GM12891 (cell line): ENCODE measurements around the gene MRPL49.

Source experiments
- POLR2A ChIP-seq: IDR thresholded peaks from 2 replicates; pipeline ENCODE4 v1.6.1; 2011; ENCODE audit warnings: low read depth, low read length, control low read depth
- POLR2AphosphoS5 ChIP-seq: IDR thresholded peaks from 2 replicates; pipeline ENCODE4 v1.6.1; 2011; ENCODE audit warnings: low read depth, low read length, control low read depth

DNA sequence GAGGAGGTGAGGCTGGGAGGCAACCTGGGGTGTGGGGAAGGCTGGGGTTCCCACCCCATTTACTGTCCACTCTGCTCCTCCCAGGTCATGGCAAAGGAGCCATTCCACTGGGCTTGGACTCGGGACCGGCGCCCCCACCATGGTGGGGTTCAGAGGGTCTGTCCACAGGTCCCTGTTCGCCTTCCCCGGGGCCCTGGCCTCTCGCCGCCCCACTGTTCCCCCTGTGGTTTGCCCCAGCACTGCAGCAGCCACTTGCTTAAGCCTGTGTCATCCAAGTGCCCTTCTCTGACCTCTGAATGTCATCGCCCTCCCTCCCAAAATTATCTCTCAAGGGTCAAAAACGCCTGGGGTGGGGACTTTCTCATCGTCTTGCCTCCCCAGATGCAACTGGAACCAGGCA lies 50.5 kb downstream of the MRPL49 start:
- TF ChIP-seq POLR2AphosphoS5 (no peak), POLR2A (no peak)
